Astrocyte (in vitro differentiated cells and primary cell): ENCODE data around the gene MYO15B. TPM values are rescaled to one million over a fixed set of nuclear protein-coding genes. Genes with fewer than 3 reads are reported as not detected.
A peak's percentile ranks its signal among the peaks of the same experiment; 100 is the strongest.

Experiments
- DNase-seq: peaks from one replicate; pipeline ENCODE4 v3.0.0-alpha.2; 2010; ENCODE audit warnings: low read depth
- FAIRE-seq: peaks from 2 replicates; lab custom pipeline; 2011; peaks lifted over from hg19 to GRCh38; lab: Jason Lieb, UNC
- H2AFZ ChIP-seq: 2 replicates; pipeline ENCODE4 v1.6.0; 2012; ENCODE audit warnings: low read depth, low read length, inconsistent platforms
- H3K27ac ChIP-seq: 2 replicates; pipeline ENCODE4 v1.5.1; 2011; ENCODE audit warnings: low read depth, low read length, inconsistent platforms
- H3K27me3 ChIP-seq: 2 replicates; pipeline ENCODE4 v1.6.0; 2011; ENCODE audit warnings: low read length, inconsistent platforms; ENCODE audit not compliant: insufficient read depth
- H3K36me3 ChIP-seq: 2 replicates; pipeline ENCODE4 v1.5.1; 2011; ENCODE audit warnings: low read length, inconsistent platforms; ENCODE audit not compliant: insufficient read depth
- H3K4me1 ChIP-seq: 2 replicates; pipeline ENCODE4 v1.5.1; 2011; ENCODE audit warnings: low read length, inconsistent platforms; ENCODE audit not compliant: insufficient read depth
- H3K4me2 ChIP-seq: 2 replicates; pipeline ENCODE4 v1.6.0; 2012; ENCODE audit warnings: low read length, inconsistent platforms
- H3K4me3 ChIP-seq: 2 replicates; pipeline ENCODE4 v1.5.1; 2011; ENCODE audit warnings: low read depth, mild to moderate bottlenecking, low read length, inconsistent platforms; ENCODE audit not compliant: insufficient read depth
- H3K79me2 ChIP-seq: 2 replicates; pipeline ENCODE4 v1.6.0; 2012; ENCODE audit warnings: mild to moderate bottlenecking, low read length, inconsistent platforms; ENCODE audit not compliant: insufficient read depth
- H3K9ac ChIP-seq: 2 replicates; pipeline ENCODE4 v1.6.0; 2012; ENCODE audit warnings: mild to moderate bottlenecking, low read length, inconsistent platforms
- H3K9me3 ChIP-seq: 2 replicates; pipeline ENCODE4 v1.5.1; 2012; ENCODE audit warnings: low read depth, mild to moderate bottlenecking, low read length, inconsistent platforms; ENCODE audit not compliant: insufficient read depth
- H4K20me1 ChIP-seq: 2 replicates; pipeline ENCODE4 v1.6.0; 2012; ENCODE audit warnings: low read length, inconsistent platforms; ENCODE audit not compliant: insufficient read depth
- H3K27ac Mint-ChIP-seq: one replicate; pipeline ENCODE4 v1.8.0; 2021; ENCODE audit warnings: mild to moderate bottlenecking, mixed read lengths; ENCODE audit not compliant: unreplicated experiment
- H3K27me3 Mint-ChIP-seq: one replicate; pipeline ENCODE4 v1.8.0; 2021; ENCODE audit warnings: low read depth, mixed read lengths; ENCODE audit not compliant: unreplicated experiment
- H3K36me3 Mint-ChIP-seq: one replicate; pipeline ENCODE4 v1.8.0; 2021; ENCODE audit warnings: low read depth, mixed read lengths; ENCODE audit not compliant: unreplicated experiment
- H3K4me1 Mint-ChIP-seq: one replicate; pipeline ENCODE4 v1.8.0; 2021; ENCODE audit warnings: low read depth, mixed read lengths; ENCODE audit not compliant: unreplicated experiment
- H3K4me3 Mint-ChIP-seq: one replicate; pipeline ENCODE4 v1.8.0; 2021; ENCODE audit warnings: mild to moderate bottlenecking, moderate library complexity, mixed read lengths; ENCODE audit not compliant: unreplicated experiment
- H3K9me3 Mint-ChIP-seq: one replicate; pipeline ENCODE4 v1.8.0; 2021; ENCODE audit warnings: mild to moderate bottlenecking, mixed read lengths; ENCODE audit not compliant: unreplicated experiment
- EZH2 ChIP-seq: IDR thresholded peaks from 2 replicates; pipeline ENCODE4 v1.6.1; 2012; ENCODE audit warnings: mild to moderate bottlenecking, low read length, inconsistent platforms; ENCODE audit not compliant: insufficient read depth
- total RNA-seq: library from RNA; stranded (reverse); gene quantifications from 2 replicates; pipeline ENCODE4 v1.2.1, GENCODE V29; 2021
- TF ChIP-seq, protein P1 (sequence below): IDR thresholded peaks from 2 replicates; pipeline ENCODE4 v1.5.1; 2011; ENCODE audit warnings: low read depth, mild to moderate bottlenecking, inconsistent platforms, low read length, moderate library complexity; ENCODE audit not compliant: insufficient read depth

Gene MYO15B
- total RNA-seq, 1 donor from 2014 or later, result 3.5 TPM

DNA sequence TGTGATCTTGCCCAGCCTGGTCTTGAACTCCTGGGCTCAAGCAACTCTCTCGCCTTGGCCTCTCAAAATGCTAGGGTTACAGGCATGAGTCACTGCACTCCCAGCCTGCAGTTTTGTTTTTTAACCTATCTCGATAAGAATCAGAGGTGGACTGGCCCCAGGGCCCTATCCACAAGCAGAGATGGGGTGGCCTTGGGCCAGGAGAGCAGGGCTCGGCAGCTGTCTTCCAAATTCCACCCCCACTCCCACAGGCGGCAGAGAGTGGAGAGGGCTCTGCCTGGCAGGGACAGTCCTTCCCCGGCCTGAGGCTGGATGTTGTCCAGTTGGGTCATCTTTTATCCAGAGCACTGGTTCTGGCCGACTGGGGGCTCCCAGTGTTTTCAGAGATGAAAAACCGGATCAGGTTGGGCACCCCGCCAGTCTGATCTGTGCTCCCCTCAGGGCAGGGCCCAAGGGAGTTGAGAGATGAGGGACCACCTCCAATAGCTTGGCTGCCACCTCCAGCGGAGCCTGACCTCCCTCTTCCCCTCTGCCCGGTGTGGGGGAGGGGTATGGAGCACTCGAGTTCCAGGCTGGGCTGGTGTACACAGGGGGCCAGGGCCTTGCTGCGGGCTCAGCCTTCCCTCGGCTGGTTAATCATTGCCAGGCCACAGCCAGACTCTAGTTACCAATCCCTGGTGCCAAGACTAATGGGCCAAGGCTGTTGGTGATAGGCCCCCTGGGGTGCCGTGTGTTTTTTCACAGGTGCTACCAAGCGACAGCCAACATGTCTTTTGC, 30.3 kb upstream of the MYO15B start:
- Mint-ChIP-seq H3K27ac (no peak overlapping the region), H3K27me3 (no peaks in the 10 kb centered on the region), H3K9me3 (no peaks in the 10 kb centered on the region), H3K4me1 (peaks cover 12% of the 10 kb centered on the region), H3K4me3 (no peak overlapping the region), H3K36me3 (no peaks in the 10 kb centered on the region)
- no peak overlapping the region for H3K9ac ChIP-seq
- H3K9me3 ChIP-seq, result no peaks in the 10 kb centered on the region
- H3K4me3 ChIP-seq, result no peak overlapping the region
- no peaks in the 10 kb centered on the region for H3K79me2 ChIP-seq
- DNase-seq (peak; percentile 27), FAIRE-seq (no peak)
- H3K27me3 ChIP-seq, result no peaks in the 10 kb centered on the region
- H2AFZ ChIP-seq, result no peak overlapping the region
- TF ChIP-seq, protein P1, sequence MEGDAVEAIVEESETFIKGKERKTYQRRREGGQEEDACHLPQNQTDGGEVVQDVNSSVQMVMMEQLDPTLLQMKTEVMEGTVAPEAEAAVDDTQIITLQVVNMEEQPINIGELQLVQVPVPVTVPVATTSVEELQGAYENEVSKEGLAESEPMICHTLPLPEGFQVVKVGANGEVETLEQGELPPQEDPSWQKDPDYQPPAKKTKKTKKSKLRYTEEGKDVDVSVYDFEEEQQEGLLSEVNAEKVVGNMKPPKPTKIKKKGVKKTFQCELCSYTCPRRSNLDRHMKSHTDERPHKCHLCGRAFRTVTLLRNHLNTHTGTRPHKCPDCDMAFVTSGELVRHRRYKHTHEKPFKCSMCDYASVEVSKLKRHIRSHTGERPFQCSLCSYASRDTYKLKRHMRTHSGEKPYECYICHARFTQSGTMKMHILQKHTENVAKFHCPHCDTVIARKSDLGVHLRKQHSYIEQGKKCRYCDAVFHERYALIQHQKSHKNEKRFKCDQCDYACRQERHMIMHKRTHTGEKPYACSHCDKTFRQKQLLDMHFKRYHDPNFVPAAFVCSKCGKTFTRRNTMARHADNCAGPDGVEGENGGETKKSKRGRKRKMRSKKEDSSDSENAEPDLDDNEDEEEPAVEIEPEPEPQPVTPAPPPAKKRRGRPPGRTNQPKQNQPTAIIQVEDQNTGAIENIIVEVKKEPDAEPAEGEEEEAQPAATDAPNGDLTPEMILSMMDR, result no peak
- no peak for TF ChIP-seq EZH2
- peaks cover 6% of the 10 kb centered on the region for H3K4me1 ChIP-seq
- H3K4me2 ChIP-seq, result no peak overlapping the region
- H3K36me3 ChIP-seq, result no peaks in the 10 kb centered on the region
- H3K27ac ChIP-seq, result no peak overlapping the region
- H4K20me1 ChIP-seq, result no peaks in the 10 kb centered on the region

DNA sequence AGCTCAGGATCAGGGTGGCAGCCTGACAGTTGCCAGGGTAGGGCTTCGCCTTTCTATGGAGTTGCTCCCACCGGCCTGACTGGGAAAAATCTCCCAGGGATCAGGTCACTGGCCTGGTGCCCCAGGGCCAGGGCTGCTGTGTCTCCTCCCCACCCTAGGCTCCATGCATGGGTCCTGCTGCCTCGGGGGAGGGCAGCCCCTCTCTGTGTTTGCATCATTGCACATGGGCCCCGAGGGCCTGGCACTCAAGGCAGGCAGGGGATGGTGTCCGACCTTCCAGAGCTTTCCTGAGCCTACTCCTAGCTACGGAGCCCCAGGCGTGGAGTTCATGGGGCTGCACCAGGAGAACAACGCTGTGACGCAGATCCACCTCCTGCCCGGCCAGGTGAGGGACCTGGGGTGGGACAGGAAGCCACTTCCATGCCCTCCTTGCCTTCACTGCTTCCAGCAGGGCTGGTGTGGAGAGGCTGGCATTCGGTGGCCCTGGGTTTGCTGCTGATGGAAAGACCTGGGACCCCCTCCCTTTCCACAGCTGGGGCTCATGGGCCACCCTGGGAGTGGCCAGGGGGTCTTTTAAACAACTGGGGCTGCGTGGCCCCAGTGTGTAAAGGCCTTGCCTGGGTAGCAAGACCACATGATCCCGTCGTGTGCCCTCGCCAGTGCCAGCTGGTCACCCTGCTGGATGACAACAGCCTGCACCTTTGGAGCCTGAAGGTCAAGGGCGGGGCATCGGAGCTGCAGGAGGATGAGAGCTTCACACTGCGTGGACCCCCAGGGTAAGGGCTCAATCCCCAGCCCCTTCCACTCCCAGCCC, 29.5 kb upstream of the MYO15B start:
- Histone ChIP-seq H3K4me3 (no peak overlapping the region), H2AFZ (no peak overlapping the region), H3K4me1 (peaks cover 3% of the 10 kb centered on the region), H3K27ac (no peak overlapping the region), H3K36me3 (no peaks in the 10 kb centered on the region), H3K9ac (no peak overlapping the region), H3K27me3 (no peaks in the 10 kb centered on the region), H3K9me3 (no peaks in the 10 kb centered on the region), H3K4me2 (no peak overlapping the region), H4K20me1 (no peaks in the 10 kb centered on the region), H3K79me2 (no peaks in the 10 kb centered on the region)
- TF ChIP-seq, protein P1, result no peak
- no peak for TF ChIP-seq EZH2
- DNase-seq, result no peak
- FAIRE-seq, result no peak
- H3K36me3 Mint-ChIP-seq, result no peaks in the 10 kb centered on the region
- no peaks in the 10 kb centered on the region for H3K9me3 Mint-ChIP-seq
- H3K27me3 Mint-ChIP-seq, result no peaks in the 10 kb centered on the region
- no peak overlapping the region for H3K27ac Mint-ChIP-seq
- peaks cover 6% of the 10 kb centered on the region for H3K4me1 Mint-ChIP-seq
- H3K4me3 Mint-ChIP-seq, result no peak overlapping the region
